AML-193 (cell line): ENCODE measurements around the gene BBS1.
A peak's percentile ranks its signal among the peaks of the same experiment; 100 is the strongest.

ENCODE experiments used
- DNase-seq, 2 experiments: peaks; one replicate each; lab custom pipeline; 2025; lab: John Stamatoyannopoulos, UW

Gene BBS1

GRCh38 chr11:66549696-66550095, 39.3 kb downstream of the BBS1 start:
- no peak for DNase-seq

GRCh38 chr11:66550887-66551286, 40.5 kb downstream of the BBS1 start:
- DNase-seq = no peak

- no peak for DNase-seq
Observed at GRCh38 chr11:66554602-66555001, 44.2 kb downstream of the BBS1 start.

GRCh38 chr11:66555416-66555815, 45.0 kb downstream of the BBS1 start:
- DNase-seq = no peak

- DNase-seq = no peak
Observed at GRCh38 chr11:66556086-66556485, 45.7 kb downstream of the BBS1 start.

GRCh38 chr11:66557733-66558326, 47.4 kb downstream of the BBS1 start:
- no peak for DNase-seq

- no peak for DNase-seq
Observed at GRCh38 chr11:66559142-66559865, 48.9 kb downstream of the BBS1 start.

GRCh38 chr11:66559866-66560676, 49.6 kb downstream of the BBS1 start:
- DNase-seq = no peak

GRCh38 chr11:66561178-66561974, 50.9 kb downstream of the BBS1 start:
- DNase-seq = no peak

- no peak for DNase-seq
Observed at GRCh38 chr11:66561975-66562248, 51.5 kb downstream of the BBS1 start.

- no peak for DNase-seq
Observed at GRCh38 chr11:66562275-66562674, 51.8 kb downstream of the BBS1 start.

- DNase-seq = no peak
Observed at GRCh38 chr11:66562907-66563583, 52.6 kb downstream of the BBS1 start.

GRCh38 chr11:66563832-66564231, 53.4 kb downstream of the BBS1 start:
- DNase-seq = no peak

- no peak for DNase-seq
Observed at GRCh38 chr11:66564538-66564937, 54.1 kb downstream of the BBS1 start.

GRCh38 chr11:66564984-66565383, 54.5 kb downstream of the BBS1 start:
- DNase-seq = no peak

GRCh38 chr11:66566221-66566620, 55.8 kb downstream of the BBS1 start:
- DNase-seq = no peak

- no peak for DNase-seq
Observed at GRCh38 chr11:66567787-66568123, 57.3 kb downstream of the BBS1 start.

GRCh38 chr11:66568124-66568916, 57.9 kb downstream of the BBS1 start, which contains the start of gene CTSF:
TSS of gene CTSF (minus strand) at chr11:66568606. CDS start at chr11:66568486, 120 bp downstream.
- DNase-seq = peak; percentile 31 to 53

- no peak for DNase-seq
Observed at GRCh38 chr11:66569076-66569475, 58.6 kb downstream of the BBS1 start.

GRCh38 chr11:66570079-66570849, 59.8 kb downstream of the BBS1 start:
- DNase-seq = no peak
